Measurements from ENCODE around the gene SYT6. TPM values are rescaled to one million over a fixed set of nuclear protein-coding genes. Genes with fewer than 3 reads are reported as not detected.
A peak's percentile ranks its signal among the peaks of the same experiment; 100 is the strongest.

SYT6 gene
- total and polyA plus RNA-seq, 2 experiments from 2014 or later = 1.2 to 2.6 TPM

- Histone ChIP-seq H3K4me1 (ENCODE audit: insufficient read depth) (peaks cover 15% of the 10 kb centered on the region), H3K4me3 (no peak overlapping the region), H3K79me2 (no peaks in the 10 kb centered on the region), H3K27me3 (peaks cover 85% of the 10 kb centered on the region), H4K20me1 (ENCODE audit: insufficient read depth, poor library complexity, severe bottlenecking) (no peaks in the 10 kb centered on the region), H3K4me2 (no peak overlapping the region), H2AFZ (no peak overlapping the region), H3K9me3 (ENCODE audit: low read depth) (no peaks in the 10 kb centered on the region), H3K9me2 (replicated peaks; ENCODE audit: insufficient read depth) (no peaks in the 10 kb centered on the region), H3K27ac (no peak overlapping the region), H3K36me3 (replicated peaks; ENCODE audit: insufficient read depth, low read depth) (no peaks in the 10 kb centered on the region)
- 79% methylated on average over 6 of the region's 6 CpGs for WGBS (ENCODE audit: low lambda C conversion rate, missing lambda C conversion rate)
- no peak for DNase-seq (ENCODE audit: low spot score)
- no peak for TF ChIP-seq EZH2phosphoT487 (IDR thresholded peaks at IDR 0.05; ENCODE audit: low read depth, severe bottlenecking, unreplicated experiment)
These were observed 3.6 kb upstream of the SYT6 start for GRCh38 chr1:114157275-114157660.

GRCh38 chr1:114156538-114157274 lies 3.0 kb upstream of the SYT6 start:
- H3K27ac ChIP-seq = no peak overlapping the region
- no peak overlapping the region for H2AFZ ChIP-seq
- 67% methylated on average over 5 of the region's 5 CpGs for WGBS (ENCODE audit: low lambda C conversion rate, missing lambda C conversion rate)
- no peaks in the 10 kb centered on the region for H3K9me2 ChIP-seq (replicated peaks; ENCODE audit: insufficient read depth)
- H4K20me1 ChIP-seq (ENCODE audit: insufficient read depth, poor library complexity, severe bottlenecking) = no peaks in the 10 kb centered on the region
- H3K27me3 ChIP-seq = peaks cover 88% of the 10 kb centered on the region
- no peaks in the 10 kb centered on the region for H3K9me3 ChIP-seq (ENCODE audit: low read depth)
- DNase-seq (ENCODE audit: low spot score) = no peak
- no peaks in the 10 kb centered on the region for H3K79me2 ChIP-seq
- H3K4me1 ChIP-seq (ENCODE audit: insufficient read depth) = peaks cover 20% of the 10 kb centered on the region
- no peaks in the 10 kb centered on the region for H3K36me3 ChIP-seq (replicated peaks; ENCODE audit: insufficient read depth, low read depth)
- TF ChIP-seq EZH2phosphoT487 (IDR thresholded peaks at IDR 0.05; ENCODE audit: low read depth, severe bottlenecking, unreplicated experiment) (no peak), CTCF (IDR thresholded peaks at IDR 0.05; ENCODE audit: poor library complexity) (no peak), EZH2 (IDR thresholded peaks at IDR 0.05; ENCODE audit: borderline replicate concordance) (no peak)
- H3K4me2 ChIP-seq = no peak overlapping the region
- no peak overlapping the region for H3K4me3 ChIP-seq

- no peaks in the 10 kb centered on the region for H3K9me3 ChIP-seq (ENCODE audit: low read depth)
- H3K4me3 ChIP-seq = no peak overlapping the region
- no peak for DNase-seq (ENCODE audit: low spot score)
- no peak overlapping the region for H3K4me2 ChIP-seq
- TF ChIP-seq EZH2 (IDR thresholded peaks at IDR 0.05; ENCODE audit: borderline replicate concordance) = no peak
- TF ChIP-seq EZH2phosphoT487 (IDR thresholded peaks at IDR 0.05; ENCODE audit: low read depth, severe bottlenecking, unreplicated experiment) = no peak
- no peak for TF ChIP-seq CTCF (IDR thresholded peaks at IDR 0.05; ENCODE audit: poor library complexity)
- H3K27me3 ChIP-seq = peaks cover 88% of the 10 kb centered on the region
- no peaks in the 10 kb centered on the region for H3K79me2 ChIP-seq
- H4K20me1 ChIP-seq (ENCODE audit: insufficient read depth, poor library complexity, severe bottlenecking) = no peaks in the 10 kb centered on the region
- H3K4me1 ChIP-seq (ENCODE audit: insufficient read depth) = peaks cover 20% of the 10 kb centered on the region
- H2AFZ ChIP-seq = no peak overlapping the region
- H3K9me2 ChIP-seq (replicated peaks; ENCODE audit: insufficient read depth) = no peaks in the 10 kb centered on the region
- no peaks in the 10 kb centered on the region for H3K36me3 ChIP-seq (replicated peaks; ENCODE audit: insufficient read depth, low read depth)
- 81% methylated on average over 8 of the region's 8 CpGs for WGBS (ENCODE audit: low lambda C conversion rate, missing lambda C conversion rate)
- H3K27ac ChIP-seq = no peak overlapping the region
These were observed 2.0 kb upstream of the SYT6 start for GRCh38 chr1:114155706-114156105.

- H3K27me3 ChIP-seq = peaks cover 93% of the 10 kb centered on the region
- 27% methylated on average over 19 of the region's 19 CpGs for WGBS (ENCODE audit: low lambda C conversion rate, missing lambda C conversion rate)
These were observed 1.3 kb upstream of the SYT6 start for GRCh38 chr1:114154963-114155322.

More at GRCh38 chr1:114154963-114155322, 1.3 kb upstream of the SYT6 start:
- peak; percentile 45 for DNase-seq (ENCODE audit: low spot score)
- H3K4me2 ChIP-seq = no peak overlapping the region
- TF ChIP-seq EZH2 (IDR thresholded peaks at IDR 0.05; ENCODE audit: borderline replicate concordance) = no peak
- TF ChIP-seq EZH2phosphoT487 (IDR thresholded peaks at IDR 0.05; ENCODE audit: low read depth, severe bottlenecking, unreplicated experiment) = no peak
- no peak for TF ChIP-seq CTCF (IDR thresholded peaks at IDR 0.05; ENCODE audit: poor library complexity)
- no peak overlapping the region for H3K27ac ChIP-seq
- no peak overlapping the region for H2AFZ ChIP-seq
- H4K20me1 ChIP-seq (ENCODE audit: insufficient read depth, poor library complexity, severe bottlenecking) = no peaks in the 10 kb centered on the region
- no peaks in the 10 kb centered on the region for H3K9me2 ChIP-seq (replicated peaks; ENCODE audit: insufficient read depth)
- H3K4me1 ChIP-seq (ENCODE audit: insufficient read depth) = peaks cover 20% of the 10 kb centered on the region
- no peaks in the 10 kb centered on the region for H3K36me3 ChIP-seq (replicated peaks; ENCODE audit: insufficient read depth, low read depth)
- no peaks in the 10 kb centered on the region for H3K9me3 ChIP-seq (ENCODE audit: low read depth)
- H3K79me2 ChIP-seq = no peaks in the 10 kb centered on the region
- no peak overlapping the region for H3K4me3 ChIP-seq

Data from hepatocyte (in vitro differentiated cells).